Peyer's patch (tissue), 4 donors: Measurements from ENCODE around the gene ABCA12.

Experiments
- POLR2A ChIP-seq, 2 donors: fragments of 450-650 bp; IDR thresholded peaks; one replicate each; pipeline ENCODE4 v1.5.1; 2017; ENCODE audit warnings: antibody characterized with exemption in 2 of 2, mild to moderate bottlenecking in 2 of 2, moderate library complexity in 2 of 2
- TF ChIP-seq, protein P1 (sequence below), 6 experiments: fragments of 450-650 bp in 4 of 6; fragments of 200-600 bp in 2 of 6; sonication (generic) in 1 of 6; IDR thresholded peaks; one replicate each; pipeline ENCODE4 v1.5.1; 2017 to 2019; ENCODE audit warnings: antibody characterized with exemption in 6 of 6, mild to moderate bottlenecking in 3 of 6, moderate library complexity in 1 of 6

DNA sequence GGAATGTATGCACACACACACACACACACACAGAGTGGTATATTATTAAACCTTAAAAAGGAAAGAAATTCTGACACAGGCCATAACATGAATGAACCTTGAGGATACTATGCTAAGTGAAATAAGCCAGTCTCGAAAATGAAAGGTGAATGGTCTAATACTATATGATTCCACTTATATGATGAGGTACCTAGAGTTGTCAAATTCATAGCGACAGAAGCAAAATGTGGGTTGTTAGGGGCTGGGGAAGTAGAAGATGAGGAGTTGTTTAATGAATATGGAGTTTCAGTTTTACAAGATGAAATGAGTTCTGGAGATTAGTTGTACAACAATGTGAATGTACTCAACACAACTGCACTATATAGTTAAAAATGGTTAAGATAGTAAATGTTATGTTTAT is 118.1 kb downstream of the ABCA12 start:
- TF ChIP-seq, protein P1, sequence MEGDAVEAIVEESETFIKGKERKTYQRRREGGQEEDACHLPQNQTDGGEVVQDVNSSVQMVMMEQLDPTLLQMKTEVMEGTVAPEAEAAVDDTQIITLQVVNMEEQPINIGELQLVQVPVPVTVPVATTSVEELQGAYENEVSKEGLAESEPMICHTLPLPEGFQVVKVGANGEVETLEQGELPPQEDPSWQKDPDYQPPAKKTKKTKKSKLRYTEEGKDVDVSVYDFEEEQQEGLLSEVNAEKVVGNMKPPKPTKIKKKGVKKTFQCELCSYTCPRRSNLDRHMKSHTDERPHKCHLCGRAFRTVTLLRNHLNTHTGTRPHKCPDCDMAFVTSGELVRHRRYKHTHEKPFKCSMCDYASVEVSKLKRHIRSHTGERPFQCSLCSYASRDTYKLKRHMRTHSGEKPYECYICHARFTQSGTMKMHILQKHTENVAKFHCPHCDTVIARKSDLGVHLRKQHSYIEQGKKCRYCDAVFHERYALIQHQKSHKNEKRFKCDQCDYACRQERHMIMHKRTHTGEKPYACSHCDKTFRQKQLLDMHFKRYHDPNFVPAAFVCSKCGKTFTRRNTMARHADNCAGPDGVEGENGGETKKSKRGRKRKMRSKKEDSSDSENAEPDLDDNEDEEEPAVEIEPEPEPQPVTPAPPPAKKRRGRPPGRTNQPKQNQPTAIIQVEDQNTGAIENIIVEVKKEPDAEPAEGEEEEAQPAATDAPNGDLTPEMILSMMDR (IDR thresholded peaks at IDR 0.05) = no peak
- TF ChIP-seq POLR2A (IDR thresholded peaks at IDR 0.05) = no peak
